ENCODE results near the gene CDC42BPA.
"Not testable (repeated sequence)": the region's sequence is repeated elsewhere in the genome, so short reads cannot be mapped to it uniquely, and the experiment has no call there.

Gene CDC42BPA

GRCh38 chr1:227349967-227350366 is 31.7 kb upstream of the CDC42BPA start:
- DNase-seq (ENCODE audit: insufficient read length, low spot score) (no peak), FAIRE-seq (no peak)
- TF ChIP-seq CTCF (IDR thresholded peaks at IDR 0.05; ENCODE audit: insufficient read depth, missing control alignments) = no peak

GRCh38 chr1:227343727-227344551 is 25.6 kb upstream of the CDC42BPA start:
- no peak for TF ChIP-seq CTCF (IDR thresholded peaks at IDR 0.05; ENCODE audit: insufficient read depth, missing control alignments)
- FAIRE-seq (no peak), DNase-seq (ENCODE audit: insufficient read length, low spot score) (no peak)

GRCh38 chr1:227343206-227343605 is 24.9 kb upstream of the CDC42BPA start:
- TF ChIP-seq CTCF (IDR thresholded peaks at IDR 0.05; ENCODE audit: insufficient read depth, missing control alignments) = no peak
- DNase-seq (ENCODE audit: insufficient read length, low spot score) (no peak), FAIRE-seq (peak; percentile 29)

GRCh38 chr1:227342075-227342829 is 24.0 kb upstream of the CDC42BPA start:
- DNase-seq (ENCODE audit: insufficient read length, low spot score) (no peak), FAIRE-seq (no peak)
- TF ChIP-seq CTCF (IDR thresholded peaks at IDR 0.05; ENCODE audit: insufficient read depth, missing control alignments) = no peak

GRCh38 chr1:227336136-227336535 is 17.8 kb upstream of the CDC42BPA start:
- not testable (repeated sequence) for DNase-seq (ENCODE audit: insufficient read length, low spot score); FAIRE-seq

GRCh38 chr1:227335242-227336020 is 17.1 kb upstream of the CDC42BPA start:
- no peak for TF ChIP-seq CTCF (IDR thresholded peaks at IDR 0.05; ENCODE audit: insufficient read depth, missing control alignments)
- DNase-seq (ENCODE audit: insufficient read length, low spot score) (no peak), FAIRE-seq (no peak)

GRCh38 chr1:227333423-227333822 is 15.1 kb upstream of the CDC42BPA start:
- no peak for TF ChIP-seq CTCF (IDR thresholded peaks at IDR 0.05; ENCODE audit: insufficient read depth, missing control alignments)
- FAIRE-seq = no peak

More at GRCh38 chr1:227333423-227333822, 15.1 kb upstream of the CDC42BPA start:
- no peak for DNase-seq (ENCODE audit: insufficient read length, low spot score)
